Activated B cell treated with CpG ODN at 0.5 μM for 24 hours (primary cell): ENCODE results near the gene HBB. TPM values are rescaled to one million over a fixed set of nuclear protein-coding genes. Genes with fewer than 3 reads are reported as not detected.
"Not testable (repeated sequence)": the region's sequence is repeated elsewhere in the genome, so short reads cannot be mapped to it uniquely, and the experiment has no call there.

Experiments
- ATAC-seq: fragments of 200-7000 bp; cut with Tn5 transposase; one replicate; pipeline ENCODE4 v1.10.0; 2021; ENCODE audit warnings: low read depth, mild to moderate bottlenecking, moderate library complexity
- CTCF ChIA-PET: fragments of 350-600 bp; sonication (Branson Sonifier 250); formaldehyde crosslinking; loops from one replicate; lab custom pipeline; 2021; ENCODE audit warnings: antibody characterized with exemption; lab: Charles Lee
- POLR2A ChIA-PET: fragments of 350-600 bp; sonication (Branson Sonifier 250); formaldehyde crosslinking; loops from one replicate; lab custom pipeline; 2021; ENCODE audit warnings: antibody characterized with exemption; lab: Charles Lee
- DNase-seq: peaks from one replicate; pipeline ENCODE4 v3.0.0; 2022
- H3K27ac Mint-ChIP-seq: one replicate; pipeline ENCODE4 v1.8.0; 2020; ENCODE audit warnings: mixed read lengths
- H3K27me3 Mint-ChIP-seq: one replicate; pipeline ENCODE4 v1.8.0; 2021; ENCODE audit warnings: mixed read lengths
- H3K36me3 Mint-ChIP-seq: one replicate; pipeline ENCODE4 v1.8.0; 2021; ENCODE audit warnings: low read depth, mixed read lengths
- H3K4me1 Mint-ChIP-seq: one replicate; pipeline ENCODE4 v1.8.0; 2021; ENCODE audit warnings: mixed read lengths
- H3K4me3 Mint-ChIP-seq: one replicate; pipeline ENCODE4 v1.8.0; 2020; ENCODE audit warnings: mild to moderate bottlenecking, mixed read lengths
- H3K9me3 Mint-ChIP-seq: one replicate; pipeline ENCODE4 v1.8.0; 2020; ENCODE audit warnings: mixed read lengths
- CTCF ChIP-seq: fragments of 200-600 bp; IDR thresholded peaks from one replicate; pipeline ENCODE4 v1.8.0; 2022; ENCODE audit warnings: antibody characterized with exemption, mild to moderate bottlenecking
- intact Hi-C: fragments of 100-400 bp; cut with micrococcal nuclease; formaldehyde crosslinking; loops from one replicate; pipeline ENCODE4 v1.15.1; 2024
- total RNA-seq: library from RNA; stranded (reverse); gene quantifications from 2 replicates; pipeline ENCODE4 v1.2.3, GENCODE V29; 2022

Gene HBB
- total RNA-seq, 1 donor from 2014 or later, result 147 TPM

GRCh38 chr11:5253440-5253839 lies 26.6 kb upstream of the HBB start:
- H3K9me3 Mint-ChIP-seq, H3K4me1 Mint-ChIP-seq, CTCF ChIA-PET, POLR2A ChIA-PET, intact Hi-C loops, H3K36me3 Mint-ChIP-seq, H3K27me3 Mint-ChIP-seq, DNase-seq, ATAC-seq, H3K4me3 Mint-ChIP-seq, H3K27ac Mint-ChIP-seq: not testable (repeated sequence)

DNA sequence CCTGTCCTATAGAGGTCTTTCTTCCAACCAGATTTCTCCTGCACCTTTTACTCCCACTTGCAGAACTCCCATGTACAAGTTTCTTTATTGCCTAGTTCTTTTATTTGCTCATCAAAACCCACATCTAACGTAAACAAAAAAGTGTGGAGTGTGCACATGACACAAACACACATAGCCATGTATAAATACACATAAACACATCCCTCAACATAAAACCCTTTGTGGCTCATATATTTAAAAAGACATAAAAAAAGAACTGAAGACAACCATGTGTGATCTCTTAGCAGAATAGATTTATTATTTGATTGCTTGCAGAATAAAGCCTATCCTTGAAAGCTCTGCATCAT lies 26.0 kb upstream of the HBB start:
- POLR2A ChIA-PET, result no interaction called here
- peaks cover 2% of the 10 kb centered on the region for H3K27me3 Mint-ChIP-seq
- CTCF ChIA-PET, result no interaction called here
- ATAC-seq (no peak), DNase-seq (no peak)
- no peak overlapping the region for H3K4me3 Mint-ChIP-seq
- intact Hi-C loops, result no loop called here
- H3K36me3 Mint-ChIP-seq, result no peaks in the 10 kb centered on the region
- H3K9me3 Mint-ChIP-seq, result no peaks in the 10 kb centered on the region
- H3K27ac Mint-ChIP-seq, result no peak overlapping the region
- TF ChIP-seq CTCF, result no peak
- H3K4me1 Mint-ChIP-seq, result no peaks in the 10 kb centered on the region

GRCh38 chr11:5252192-5252918 lies 25.5 kb upstream of the HBB start:
- POLR2A ChIA-PET, result no interaction called here
- intact Hi-C loops, result no loop called here
- no peak overlapping the region for H3K4me3 Mint-ChIP-seq
- no peaks in the 10 kb centered on the region for H3K9me3 Mint-ChIP-seq
- no peaks in the 10 kb centered on the region for H3K36me3 Mint-ChIP-seq
- H3K4me1 Mint-ChIP-seq, result no peaks in the 10 kb centered on the region
- no peak overlapping the region for H3K27ac Mint-ChIP-seq
- DNase-seq, result no peak
- CTCF ChIA-PET, result no interaction called here
- H3K27me3 Mint-ChIP-seq, result peaks cover 2% of the 10 kb centered on the region
- ATAC-seq, result no peak
- no peak for TF ChIP-seq CTCF

GRCh38 chr11:5251746-5252145 lies 24.9 kb upstream of the HBB start:
- ATAC-seq, result no peak
- intact Hi-C loops, result no loop called here
- no peak overlapping the region for H3K4me3 Mint-ChIP-seq
- H3K27me3 Mint-ChIP-seq, result peaks cover 2% of the 10 kb centered on the region
- no peaks in the 10 kb centered on the region for H3K36me3 Mint-ChIP-seq
- DNase-seq, result no peak
- CTCF ChIA-PET, result no interaction called here
- no peak for TF ChIP-seq CTCF
- H3K4me1 Mint-ChIP-seq, result no peaks in the 10 kb centered on the region
- no peak overlapping the region for H3K27ac Mint-ChIP-seq
- no peaks in the 10 kb centered on the region for H3K9me3 Mint-ChIP-seq
- POLR2A ChIA-PET, result no interaction called here

DNA sequence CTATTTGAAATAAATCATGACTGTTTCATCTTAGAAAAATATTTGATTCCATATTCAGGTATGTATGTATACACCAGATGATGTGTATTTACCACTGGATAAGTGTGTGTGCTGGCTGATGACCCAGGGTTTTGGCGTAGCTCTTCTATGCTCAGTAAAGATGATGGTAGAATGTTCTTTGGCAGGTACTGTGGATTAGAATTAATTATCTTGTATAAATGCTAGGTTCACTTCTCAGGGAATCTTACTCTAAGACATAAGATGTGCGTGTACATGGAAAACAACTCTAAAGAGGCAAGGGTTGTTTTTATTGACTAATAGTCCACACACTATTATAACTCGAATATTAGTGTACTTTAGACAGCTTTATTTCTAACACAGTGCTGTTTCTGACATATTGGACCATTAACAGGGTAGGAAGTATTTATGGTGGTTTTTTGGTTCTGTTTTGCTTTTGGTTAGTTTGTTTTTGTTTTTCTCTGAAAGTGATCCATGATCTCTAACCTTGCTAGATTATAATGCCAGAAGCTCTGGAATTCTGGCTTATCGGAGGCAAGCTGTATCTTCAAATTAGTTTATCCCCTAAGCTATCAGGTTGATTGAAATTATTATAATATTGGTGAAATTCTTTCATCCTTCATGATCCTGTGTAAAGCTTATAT lies 23.8 kb upstream of the HBB start:
- TF ChIP-seq CTCF, result no peak
- intact Hi-C loops, result no loop called here
- H3K4me1 Mint-ChIP-seq, result no peaks in the 10 kb centered on the region
- ATAC-seq (no peak), DNase-seq (no peak)
- H3K9me3 Mint-ChIP-seq, result no peaks in the 10 kb centered on the region
- no peak overlapping the region for H3K4me3 Mint-ChIP-seq
- H3K27ac Mint-ChIP-seq, result no peak overlapping the region
- ChIA-PET CTCF (no interaction called here), POLR2A (no interaction called here)
- H3K27me3 Mint-ChIP-seq, result peaks cover 2% of the 10 kb centered on the region
- H3K36me3 Mint-ChIP-seq, result no peaks in the 10 kb centered on the region

DNA sequence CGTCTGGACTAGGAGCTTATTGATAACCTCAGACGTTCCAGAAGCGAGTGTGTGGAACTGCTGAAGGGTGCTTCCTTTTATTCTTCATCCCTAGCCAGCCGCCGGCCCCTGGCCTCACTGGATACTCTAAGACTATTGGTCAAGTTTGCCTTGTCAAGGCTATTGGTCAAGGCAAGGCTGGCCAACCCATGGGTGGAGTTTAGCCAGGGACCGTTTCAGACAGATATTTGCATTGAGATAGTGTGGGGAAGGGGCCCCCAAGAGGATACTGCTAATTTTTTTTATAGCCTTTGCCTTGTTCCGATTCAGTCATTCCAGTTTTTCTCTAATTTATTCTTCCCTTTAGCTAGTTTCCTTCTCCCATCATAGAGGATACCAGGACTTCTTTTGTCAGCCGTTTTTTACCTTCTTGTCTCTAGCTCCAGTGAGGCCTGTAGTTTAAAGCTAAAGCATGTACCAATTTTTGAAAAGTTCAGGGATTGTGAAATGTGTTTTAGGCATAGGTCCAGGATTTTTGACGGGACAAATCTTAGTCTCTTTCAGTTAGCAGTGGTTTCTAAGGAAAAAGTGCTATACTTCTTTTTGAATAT lies 23.0 kb upstream of the HBB start, which contains the start of gene HBG1:
Gene HBG1 (minus strand): TSS at position 51 of the 590 bp plus-strand sequence. CDS start 53 bp downstream, outside the sequence.
- H3K9me3 Mint-ChIP-seq, POLR2A ChIA-PET: not testable (repeated sequence)

GRCh38 chr11:5248498-5248897 lies 21.6 kb upstream of the HBB start:
- H3K27me3 Mint-ChIP-seq, H3K9me3 Mint-ChIP-seq, H3K4me3 Mint-ChIP-seq, H3K4me1 Mint-ChIP-seq, intact Hi-C loops, H3K27ac Mint-ChIP-seq, POLR2A ChIA-PET, ATAC-seq, CTCF ChIA-PET, DNase-seq, H3K36me3 Mint-ChIP-seq: not testable (repeated sequence)

More for the DNA sequence above, 23.0 kb upstream of the HBB start, which contains the start of gene HBG1:
- H3K36me3 Mint-ChIP-seq, H3K27me3 Mint-ChIP-seq, ATAC-seq, CTCF ChIA-PET, DNase-seq, H3K27ac Mint-ChIP-seq, H3K4me1 Mint-ChIP-seq, intact Hi-C loops, H3K4me3 Mint-ChIP-seq: not testable (repeated sequence)
